Measurements from ENCODE around the gene FBXO28.

GRCh38 chr1:224113545-224113917, 380 bp upstream of the FBXO28 start:
- TF ChIP-seq CTCF (IDR thresholded peaks at IDR 0.05) (no peak), POLR2A (IDR thresholded peaks at IDR 0.05) (no peak)
